Measurements from ENCODE around the gene TMEM9. TPM values are rescaled to one million over a fixed set of nuclear protein-coding genes. Genes with fewer than 3 reads are reported as not detected.

TMEM9 gene
- total and polyA plus RNA-seq, 10 of the 15 experiments (the other 5 are each of a cell fraction or from before 2014, with no cell fraction given): 7.2 to 46.1 (median 17.3) TPM

- ATAC-seq: peak; percentile 76
- no peak overlapping the region for H3K4me2 ChIP-seq (ENCODE audit: control insufficient read depth, insufficient read depth)
- SMC1A ChIA-PET (ENCODE audit: uncharacterized antibody, unreplicated experiment): interaction anchor here (0.7 to 1.9 kb wide), 10 partner anchors 12 to 561 kb away, joined by 3 to 13 read pairs (median 3); no protein-coding TSS in a partner anchor
These were observed 34.8 kb downstream of the TMEM9 start for GRCh38 chr1:201119206-201120197.

More at GRCh38 chr1:201119206-201120197, 34.8 kb downstream of the TMEM9 start:
- no peak overlapping the region for H3K9ac ChIP-seq (ENCODE audit: control insufficient read depth, insufficient read depth, low read length)
- 30% methylated on average over 14 of the region's 14 CpGs for WGBS (ENCODE audit: insufficient coverage, insufficient replicate concordance, low lambda C conversion rate, missing lambda C conversion rate)
- RAD21 ChIA-PET (ENCODE audit: unreplicated experiment): interaction anchor here (0.6 to 2.3 kb wide), 9 partner anchors 34 to 561 kb away, joined by 3 to 21 read pairs (median 3); no protein-coding TSS in a partner anchor
- no peaks in the 10 kb centered on the region for H3K36me3 ChIP-seq (ENCODE audit: control insufficient read depth in 2 of 2, insufficient read depth in 2 of 2, low read length in 1 of 2)
- DNase-seq (ENCODE audit: low read depth, low spot score) (no peak), FAIRE-seq (no peak)
- POLR2A ChIA-PET: interaction anchor here (0.7 kb wide), 1 partner anchor 35 kb away, joined by 3 read pairs; the partner anchor contains the start of gene TMEM9
- CTCF ChIA-PET: interaction anchor here (0.6 to 3.3 kb wide), 41 partner anchors 8 to 585 kb away, joined by 3 to 43 read pairs (median 4); partner anchors contain the start of gene TMEM9
- no peak overlapping the region for H3K27ac ChIP-seq (ENCODE audit: control insufficient read depth, insufficient read depth)
- BruUV-seq (replicated peaks): no TSS peak
- H3K4me3 ChIP-seq: no peak overlapping the region
- H2AFZ ChIP-seq (ENCODE audit: control insufficient read depth, low read depth, low read length): no peak overlapping the region
- no peaks in the 10 kb centered on the region for H3K4me1 ChIP-seq (ENCODE audit: control insufficient read depth, insufficient read depth, low read length)
- TF ChIP-seq SMC3 (IDR thresholded peaks at IDR 0.05; ENCODE audit: borderline replicate concordance, low read length): peak; percentile 47; the same call in 1 of the 2 replicates
- peak; percentile 65 to 77 (median 76) for TF ChIP-seq CTCF (IDR thresholded peaks at IDR 0.05 in 2 of 3, conservative IDR thresholded peaks at IDR 0.05 in 1 of 3; ENCODE audit: control insufficient read depth in 2 of 3, extremely low read depth in 1 of 3, insufficient read depth in 1 of 3, low read depth in 3 of 3, low read length in 3 of 3)
- no peak for TF ChIP-seq SMARCA5 (IDR thresholded peaks at IDR 0.05)
- peak; percentile 49 for TF ChIP-seq RAD21 (IDR thresholded peaks at IDR 0.05; ENCODE audit: insufficient read depth, low read depth, low read length)
- TF ChIP-seq YY1 (IDR thresholded peaks at IDR 0.05; ENCODE audit: low read depth, low read length): 0 out of 2 replicates have a peak, but pooled peaks have one; percentile 26
- H3K27me3 ChIP-seq (replicated peaks in 1 of 2; ENCODE audit: control insufficient read depth in 2 of 2, insufficient read depth in 2 of 2, low read length in 1 of 2): peaks cover 2 to 4% of the 10 kb centered on the region in 2 experiments; a peak in 3 of 4 replicates
- in situ Hi-C loops (cut with MboI) (loop anchor here (5.0 kb wide), 1 partner anchor 142 kb away; no protein-coding TSS in a partner anchor), intact Hi-C loops (cut with micrococcal nuclease; ENCODE audit: unreplicated experiment) (loop anchor here (10.0 kb wide), 1 partner anchor 565 kb away; no protein-coding TSS in a partner anchor)
- no peaks in the 10 kb centered on the region for H4K20me1 ChIP-seq (ENCODE audit: control insufficient read depth, insufficient read depth)
- no peaks in the 10 kb centered on the region for H3K9me3 ChIP-seq (replicated peaks; ENCODE audit: control insufficient read depth, insufficient read depth, low read length)
- no peaks in the 10 kb centered on the region for H3K79me2 ChIP-seq (ENCODE audit: control insufficient read depth, insufficient read depth, low read length)

All from GM12878 (cell line).